ENCODE measurements around the gene SCN8A.

Gene SCN8A

DNA sequence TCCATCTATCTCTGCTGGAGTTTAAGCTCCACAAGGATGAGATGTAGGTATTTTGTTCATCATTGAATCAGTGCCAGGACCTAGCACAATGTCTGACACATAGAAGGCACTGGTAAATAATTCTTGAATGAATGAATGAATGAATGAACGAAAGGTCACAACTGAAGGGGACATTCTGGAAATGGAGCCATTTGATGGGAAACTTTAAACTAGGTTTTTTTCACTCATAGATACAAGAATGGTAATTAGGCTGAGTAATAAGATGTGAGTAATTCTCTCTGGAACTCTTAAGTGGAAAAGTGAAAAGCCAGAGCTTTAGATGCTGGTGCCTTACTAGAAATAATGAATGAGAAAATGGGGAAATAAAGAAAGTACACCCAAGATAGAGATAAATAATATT lies 44.3 kb downstream of the SCN8A start:
- no peaks in the 10 kb centered on the region for H3K36me3 ChIP-seq (ENCODE audit: control insufficient read depth in 1 of 2, insufficient read depth in 2 of 2, low read length in 2 of 2)
- H2AFZ ChIP-seq (ENCODE audit: insufficient read depth, low read length, poor library complexity) = no peak overlapping the region
- no peaks in the 10 kb centered on the region for H3K4me1 ChIP-seq (ENCODE audit: control insufficient read depth in 1 of 2, insufficient read depth in 2 of 2, low read length in 2 of 2)
- H3K4ac ChIP-seq (ENCODE audit: low read depth, low read length) = no peak overlapping the region
- H3K9me3 ChIP-seq (ENCODE audit: insufficient read depth, low read depth, low read length) = no peaks in the 10 kb centered on the region
- WGBS (ENCODE audit: extremely low coverage, insufficient coverage, insufficient read length) = no CpG with 5 or more reads among the region's 1 CpG
- H2BK5ac ChIP-seq (ENCODE audit: low read depth, low read length, poor library complexity) = no peak overlapping the region
- no peak overlapping the region for H4K12ac ChIP-seq (ENCODE audit: low read depth, low read length)
- no peak overlapping the region for H2BK12ac ChIP-seq (ENCODE audit: low read length)
- H3K27ac ChIP-seq (ENCODE audit: low read depth, low read length) = no peak overlapping the region
- no peak overlapping the region for H3K9ac ChIP-seq (ENCODE audit: low read length)
- no peak overlapping the region for H3K23ac ChIP-seq (ENCODE audit: low read length)
- no peaks in the 10 kb centered on the region for H3K27me3 ChIP-seq (ENCODE audit: insufficient read depth, low read length)
- H3K14ac ChIP-seq (ENCODE audit: low read length) = no peak overlapping the region
- H4K91ac ChIP-seq (ENCODE audit: low read depth, low read length) = no peak overlapping the region
- no peak overlapping the region for H3K4me2 ChIP-seq (ENCODE audit: low read length)
- no peak overlapping the region for H3K4me3 ChIP-seq (ENCODE audit: low read depth, low read length)
- DNase-seq = peak in 1 of 2 donors; percentile 33
- H3K79me1 ChIP-seq (ENCODE audit: low read length) = no peaks in the 10 kb centered on the region
- H3K79me2 ChIP-seq (ENCODE audit: control insufficient read depth, insufficient read depth, low read length, poor library complexity) = no peaks in the 10 kb centered on the region
- no peak overlapping the region for H2AK5ac ChIP-seq (ENCODE audit: low read length)
- no peak overlapping the region for H4K8ac ChIP-seq (ENCODE audit: low read depth, low read length)
- H2BK120ac ChIP-seq (ENCODE audit: insufficient read depth, low read length, poor library complexity) = no peak overlapping the region
- no peak overlapping the region for H3K18ac ChIP-seq (ENCODE audit: low read length)

DNA sequence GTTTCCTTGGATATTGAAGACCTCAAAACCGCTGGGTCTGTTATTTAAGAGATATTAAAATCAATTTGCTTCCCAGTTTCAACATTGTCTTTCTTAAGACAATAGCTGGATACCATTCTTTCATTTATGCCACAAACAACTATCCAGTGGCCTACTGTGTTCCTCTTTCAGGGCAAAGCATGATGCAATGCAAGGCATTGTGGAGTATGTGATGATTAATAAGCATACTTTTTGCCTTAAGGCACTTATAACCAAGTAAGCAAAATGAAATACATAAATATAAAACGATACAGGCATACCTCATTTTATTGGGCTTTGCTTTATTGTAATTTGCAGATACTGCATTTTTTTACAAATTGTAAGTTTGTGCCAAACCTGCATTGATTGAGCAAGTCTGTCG lies 45.5 kb downstream of the SCN8A start:
- Histone ChIP-seq H3K4ac (ENCODE audit: low read depth, low read length) (no peak overlapping the region), H4K91ac (ENCODE audit: low read depth, low read length) (no peak overlapping the region), H3K27ac (ENCODE audit: low read depth, low read length) (no peak overlapping the region), H2BK120ac (ENCODE audit: insufficient read depth, low read length, poor library complexity) (no peak overlapping the region), H3K4me3 (ENCODE audit: low read depth, low read length) (no peak overlapping the region), H3K14ac (ENCODE audit: low read length) (no peak overlapping the region), H3K36me3 (ENCODE audit: control insufficient read depth in 1 of 2, insufficient read depth in 2 of 2, low read length in 2 of 2) (no peaks in the 10 kb centered on the region), H2AK5ac (ENCODE audit: low read length) (no peak overlapping the region), H4K8ac (ENCODE audit: low read depth, low read length) (no peak overlapping the region), H3K4me1 (ENCODE audit: control insufficient read depth in 1 of 2, insufficient read depth in 2 of 2, low read length in 2 of 2) (no peaks in the 10 kb centered on the region), H3K79me2 (ENCODE audit: control insufficient read depth, insufficient read depth, low read length, poor library complexity) (no peaks in the 10 kb centered on the region), H4K12ac (ENCODE audit: low read depth, low read length) (no peak overlapping the region), H3K27me3 (ENCODE audit: insufficient read depth, low read length) (no peaks in the 10 kb centered on the region), H2BK5ac (ENCODE audit: low read depth, low read length, poor library complexity) (no peak overlapping the region), H3K9ac (ENCODE audit: low read length) (no peak overlapping the region), H2BK12ac (ENCODE audit: low read length) (no peak overlapping the region), H3K9me3 (ENCODE audit: insufficient read depth, low read depth, low read length) (no peaks in the 10 kb centered on the region), H3K23ac (ENCODE audit: low read length) (no peak overlapping the region), H3K4me2 (ENCODE audit: low read length) (no peak overlapping the region), H3K79me1 (ENCODE audit: low read length) (no peaks in the 10 kb centered on the region), H3K18ac (ENCODE audit: low read length) (no peak overlapping the region), H2AFZ (ENCODE audit: insufficient read depth, low read length, poor library complexity) (no peak overlapping the region)
- peak in 1 of 2 donors; percentile 69 for DNase-seq
- no CpG with 5 or more reads among the region's 3 CpGs for WGBS (ENCODE audit: extremely low coverage, insufficient coverage, insufficient read length)

DNA sequence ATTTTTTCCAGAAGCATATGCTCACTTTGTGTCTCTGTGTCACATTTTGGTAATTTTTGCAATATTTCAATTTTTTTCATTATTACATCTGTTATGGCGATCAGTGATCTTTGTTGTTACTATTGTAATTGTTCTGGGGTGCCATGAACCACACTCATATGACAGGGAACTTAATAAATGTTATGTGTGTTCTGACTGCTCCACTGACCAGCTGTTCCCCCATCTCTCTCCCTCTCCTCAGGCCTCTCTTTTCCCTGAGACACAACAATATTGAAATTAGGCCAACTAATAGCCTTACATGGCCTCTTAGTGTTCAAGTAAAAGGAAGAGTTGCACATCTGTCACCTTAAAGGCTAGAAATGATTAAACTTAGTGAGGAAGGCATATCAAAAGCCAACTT lies 46.0 kb downstream of the SCN8A start:
- Histone ChIP-seq H3K4me1 (ENCODE audit: control insufficient read depth in 1 of 2, insufficient read depth in 2 of 2, low read length in 2 of 2) (no peaks in the 10 kb centered on the region), H3K9ac (ENCODE audit: low read length) (no peak overlapping the region), H3K23ac (ENCODE audit: low read length) (no peak overlapping the region), H3K4ac (ENCODE audit: low read depth, low read length) (no peak overlapping the region), H3K27ac (ENCODE audit: low read depth, low read length) (no peak overlapping the region), H2BK12ac (ENCODE audit: low read length) (no peak overlapping the region), H4K91ac (ENCODE audit: low read depth, low read length) (no peak overlapping the region), H2BK120ac (ENCODE audit: insufficient read depth, low read length, poor library complexity) (no peak overlapping the region), H3K14ac (ENCODE audit: low read length) (no peak overlapping the region), H2BK5ac (ENCODE audit: low read depth, low read length, poor library complexity) (no peak overlapping the region), H3K27me3 (ENCODE audit: insufficient read depth, low read length) (no peaks in the 10 kb centered on the region), H2AFZ (ENCODE audit: insufficient read depth, low read length, poor library complexity) (no peak overlapping the region), H2AK5ac (ENCODE audit: low read length) (no peak overlapping the region), H3K79me2 (ENCODE audit: control insufficient read depth, insufficient read depth, low read length, poor library complexity) (no peaks in the 10 kb centered on the region), H3K4me2 (ENCODE audit: low read length) (no peak overlapping the region), H3K18ac (ENCODE audit: low read length) (no peak overlapping the region), H4K8ac (ENCODE audit: low read depth, low read length) (no peak overlapping the region), H3K79me1 (ENCODE audit: low read length) (no peaks in the 10 kb centered on the region), H4K12ac (ENCODE audit: low read depth, low read length) (no peak overlapping the region), H3K4me3 (ENCODE audit: low read depth, low read length) (no peak overlapping the region), H3K9me3 (ENCODE audit: insufficient read depth, low read depth, low read length) (no peaks in the 10 kb centered on the region), H3K36me3 (ENCODE audit: control insufficient read depth in 1 of 2, insufficient read depth in 2 of 2, low read length in 2 of 2) (no peaks in the 10 kb centered on the region)
- DNase-seq = no peak
- WGBS (ENCODE audit: extremely low coverage, insufficient coverage, insufficient read length) = no CpG with 5 or more reads among the region's 1 CpG

DNA sequence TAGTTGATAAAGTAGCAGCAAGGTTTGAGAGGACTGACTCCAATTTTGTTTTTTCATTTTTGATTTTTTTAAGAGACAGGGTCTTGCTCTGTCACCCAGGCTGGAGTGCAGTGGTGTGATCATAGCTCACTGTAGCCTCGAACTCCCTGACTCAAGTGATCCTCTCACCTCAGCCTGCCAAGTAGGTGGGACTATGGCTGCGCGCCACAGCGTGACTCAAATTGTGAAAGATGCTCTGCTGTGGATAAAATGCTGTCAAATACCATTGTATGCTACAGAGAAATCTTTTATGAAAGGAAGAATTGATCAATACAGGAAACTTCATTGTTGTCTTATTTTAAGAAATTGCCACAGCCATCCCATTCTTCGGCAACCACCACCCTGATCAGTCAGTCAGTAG lies 48.3 kb downstream of the SCN8A start:
- Histone ChIP-seq H4K12ac (ENCODE audit: low read depth, low read length) (no peak overlapping the region), H2AFZ (ENCODE audit: insufficient read depth, low read length, poor library complexity) (no peak overlapping the region), H3K79me1 (ENCODE audit: low read length) (no peaks in the 10 kb centered on the region), H2AK5ac (ENCODE audit: low read length) (no peak overlapping the region), H3K14ac (ENCODE audit: low read length) (no peak overlapping the region), H2BK12ac (ENCODE audit: low read length) (no peak overlapping the region), H3K18ac (ENCODE audit: low read length) (no peak overlapping the region), H3K9ac (ENCODE audit: low read length) (no peak overlapping the region), H3K27ac (ENCODE audit: low read depth, low read length) (no peak overlapping the region), H3K79me2 (ENCODE audit: control insufficient read depth, insufficient read depth, low read length, poor library complexity) (no peaks in the 10 kb centered on the region), H3K9me3 (ENCODE audit: insufficient read depth, low read depth, low read length) (no peaks in the 10 kb centered on the region), H3K27me3 (ENCODE audit: insufficient read depth, low read length) (no peaks in the 10 kb centered on the region), H4K91ac (ENCODE audit: low read depth, low read length) (no peak overlapping the region), H2BK120ac (ENCODE audit: insufficient read depth, low read length, poor library complexity) (no peak overlapping the region), H3K36me3 (ENCODE audit: control insufficient read depth in 1 of 2, insufficient read depth in 2 of 2, low read length in 2 of 2) (no peaks in the 10 kb centered on the region), H3K23ac (ENCODE audit: low read length) (no peak overlapping the region), H3K4me1 (ENCODE audit: control insufficient read depth in 1 of 2, insufficient read depth in 2 of 2, low read length in 2 of 2) (no peaks in the 10 kb centered on the region), H4K8ac (ENCODE audit: low read depth, low read length) (no peak overlapping the region), H2BK5ac (ENCODE audit: low read depth, low read length, poor library complexity) (no peak overlapping the region), H3K4me3 (ENCODE audit: low read depth, low read length) (no peak overlapping the region), H3K4me2 (ENCODE audit: low read length) (no peak overlapping the region), H3K4ac (ENCODE audit: low read depth, low read length) (no peak overlapping the region)
- no CpG with 5 or more reads among the region's 5 CpGs for WGBS (ENCODE audit: extremely low coverage, insufficient coverage, insufficient read length)
- DNase-seq = no peak

DNA sequence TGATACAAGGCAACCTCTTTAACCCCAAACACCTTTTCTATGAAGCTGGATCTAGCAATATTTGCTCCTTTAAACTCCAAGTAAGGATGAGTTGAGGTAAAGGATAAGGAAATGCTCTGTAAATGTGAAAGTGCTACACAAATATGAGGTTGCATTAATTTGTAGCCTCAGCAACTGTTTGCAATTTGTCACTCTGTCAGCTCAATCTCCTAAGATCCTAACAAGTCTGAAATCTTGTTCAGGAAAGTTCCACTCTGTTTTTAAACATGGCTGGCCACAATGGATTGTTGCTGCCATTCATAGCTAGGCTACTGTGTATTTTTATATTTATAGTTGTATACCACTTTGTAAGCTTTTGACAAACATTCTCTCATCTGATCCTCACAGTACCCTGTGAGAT lies 51.3 kb downstream of the SCN8A start:
- no peak overlapping the region for H4K8ac ChIP-seq (ENCODE audit: low read depth, low read length)
- no peak overlapping the region for H3K14ac ChIP-seq (ENCODE audit: low read length)
- H3K4ac ChIP-seq (ENCODE audit: low read depth, low read length) = no peak overlapping the region
- H2BK120ac ChIP-seq (ENCODE audit: insufficient read depth, low read length, poor library complexity) = no peak overlapping the region
- no peak overlapping the region for H3K4me2 ChIP-seq (ENCODE audit: low read length)
- no peaks in the 10 kb centered on the region for H3K79me2 ChIP-seq (ENCODE audit: control insufficient read depth, insufficient read depth, low read length, poor library complexity)
- H3K4me1 ChIP-seq (ENCODE audit: control insufficient read depth in 1 of 2, insufficient read depth in 2 of 2, low read length in 2 of 2) = no peaks in the 10 kb centered on the region
- H3K27ac ChIP-seq (ENCODE audit: low read depth, low read length) = no peak overlapping the region
- H2AK5ac ChIP-seq (ENCODE audit: low read length) = no peak overlapping the region
- no peak overlapping the region for H3K9ac ChIP-seq (ENCODE audit: low read length)
- H2BK5ac ChIP-seq (ENCODE audit: low read depth, low read length, poor library complexity) = no peak overlapping the region
- no peaks in the 10 kb centered on the region for H3K9me3 ChIP-seq (ENCODE audit: insufficient read depth, low read depth, low read length)
- H4K91ac ChIP-seq (ENCODE audit: low read depth, low read length) = no peak overlapping the region
- no peak overlapping the region for H3K23ac ChIP-seq (ENCODE audit: low read length)
- H3K79me1 ChIP-seq (ENCODE audit: low read length) = no peaks in the 10 kb centered on the region
- H3K27me3 ChIP-seq (ENCODE audit: insufficient read depth, low read length) = no peaks in the 10 kb centered on the region
- no peak overlapping the region for H2BK12ac ChIP-seq (ENCODE audit: low read length)
- H3K4me3 ChIP-seq (ENCODE audit: low read depth, low read length) = no peak overlapping the region
- no peak overlapping the region for H4K12ac ChIP-seq (ENCODE audit: low read depth, low read length)
- H2AFZ ChIP-seq (ENCODE audit: insufficient read depth, low read length, poor library complexity) = no peak overlapping the region
- H3K36me3 ChIP-seq (ENCODE audit: control insufficient read depth in 1 of 2, insufficient read depth in 2 of 2, low read length in 2 of 2) = no peaks in the 10 kb centered on the region
- H3K18ac ChIP-seq (ENCODE audit: low read length) = no peak overlapping the region
- DNase-seq = no peak
